Hepatocyte (in vitro differentiated cells): ENCODE measurements around the gene SNRPD3. TPM values are rescaled to one million over a fixed set of nuclear protein-coding genes. Genes with fewer than 3 reads are reported as not detected.

Source experiments
- DNase-seq: peaks from one replicate; pipeline ENCODE4 v3.0.0-alpha.2; 2016; ENCODE audit warnings: low spot score
- H2AFZ ChIP-seq: fragments of 200-600 bp; sonication (generic); 2 replicates; pipeline ENCODE4 v1.6.0; 2016; ENCODE audit warnings: antibody characterized with exemption, mild to moderate bottlenecking
- H3K27ac ChIP-seq: fragments of 200-600 bp; sonication (generic); 2 replicates; pipeline ENCODE4 v1.5.1; 2016; ENCODE audit warnings: mild to moderate bottlenecking
- H3K27me3 ChIP-seq: fragments of 200-600 bp; sonication (generic); 2 replicates; pipeline ENCODE4 v1.6.1; 2016
- H3K36me3 ChIP-seq: fragments of 200-600 bp; sonication (generic); replicated peaks from 2 replicates; pipeline ENCODE4 v1.5.1; 2016; ENCODE audit warnings: low read depth; ENCODE audit not compliant: insufficient read depth
- H3K4me1 ChIP-seq: fragments of 200-600 bp; sonication (generic); 2 replicates; pipeline ENCODE4 v1.5.1; 2016; ENCODE audit warnings: mild to moderate bottlenecking, moderate library complexity; ENCODE audit not compliant: insufficient read depth
- H3K4me2 ChIP-seq: fragments of 200-600 bp; sonication (generic); 2 replicates; pipeline ENCODE4 v1.6.0; 2016
- H3K4me3 ChIP-seq: fragments of 200-600 bp; sonication (generic); 2 replicates; pipeline ENCODE4 v1.5.1; 2016; ENCODE audit warnings: mild to moderate bottlenecking
- H3K79me2 ChIP-seq: fragments of 200-600 bp; sonication (generic); 2 replicates; pipeline ENCODE4 v1.6.0; 2017; ENCODE audit warnings: mild to moderate bottlenecking
- H3K9me2 ChIP-seq: fragments of 200-600 bp; sonication (generic); replicated peaks from 2 replicates; pipeline ENCODE4 v1.6.0; 2017; ENCODE audit warnings: mild to moderate bottlenecking; ENCODE audit not compliant: insufficient read depth
- H3K9me3 ChIP-seq: fragments of 200-600 bp; sonication (generic); 2 replicates; pipeline ENCODE4 v1.5.1; 2016; ENCODE audit warnings: low read depth, mild to moderate bottlenecking
- H4K20me1 ChIP-seq: fragments of 200-600 bp; sonication (generic); 2 replicates; pipeline ENCODE4 v1.6.0; 2016; ENCODE audit warnings: mild to moderate bottlenecking; ENCODE audit not compliant: insufficient read depth, poor library complexity, severe bottlenecking
- EZH2 ChIP-seq: fragments of 200-600 bp; sonication (generic); IDR thresholded peaks from 2 replicates; pipeline ENCODE4 v1.6.1; 2016; ENCODE audit warnings: antibody characterized with exemption, mild to moderate bottlenecking, borderline replicate concordance
- EZH2phosphoT487 ChIP-seq: fragments of 200-600 bp; sonication (generic); IDR thresholded peaks from one replicate; pipeline ENCODE4 v1.6.1; 2018; ENCODE audit warnings: antibody characterized with exemption, mild to moderate bottlenecking, low read depth, moderate library complexity; ENCODE audit not compliant: unreplicated experiment, severe bottlenecking
- WGBS: methylation state at CpG from one replicate; pipeline ENCODE4 v1.1.6; 2016; ENCODE audit warnings: low lambda C conversion rate; ENCODE audit errors: missing lambda C conversion rate; 5-methylcytosine and 5-hydroxymethylcytosine counted together
- polyA plus RNA-seq: library from polyadenylated mRNA; unstranded; fragments of >200 nt; fragmentation: Nextera tagmentation; extraction: Ambion mirVana; gene quantifications from 2 replicates; pipeline ENCODE4 v1.2.1, GENCODE V29; 2016
- total RNA-seq: library from RNA; depleted of rRNA; stranded (reverse); fragments of >200 nt; gene quantifications from 2 replicates; pipeline ENCODE4 v1.2.3, GENCODE V29; 2014
- TF ChIP-seq, protein P1 (sequence below): fragments of 200-600 bp; sonication (generic); IDR thresholded peaks from 2 replicates; pipeline ENCODE4 v1.5.1; 2016; ENCODE audit warnings: antibody characterized with exemption, mild to moderate bottlenecking; ENCODE audit not compliant: poor library complexity

SNRPD3 gene
- total and polyA plus RNA-seq, 2 experiments from 2014 or later: 122 to 185 TPM

DNA sequence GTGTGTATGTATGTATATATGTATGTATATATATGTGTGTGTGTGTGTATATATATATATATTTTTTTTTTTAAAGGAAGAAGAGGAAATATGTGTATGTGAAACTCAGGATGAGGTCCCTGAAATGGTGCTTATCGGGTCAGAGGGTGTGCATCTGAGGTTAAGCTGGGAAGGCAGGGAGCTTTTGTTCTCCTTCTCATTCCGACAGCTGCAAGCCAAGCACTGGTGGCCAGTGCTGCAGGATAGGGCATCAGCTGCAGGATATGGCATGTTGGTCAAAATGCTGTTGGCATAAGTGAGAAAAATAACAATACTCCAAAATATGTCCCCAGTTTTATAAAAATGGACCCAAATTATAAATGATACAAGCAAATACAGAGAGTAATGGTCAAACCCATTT lies 7.4 kb downstream of the SNRPD3 start:
- Histone ChIP-seq H3K27me3 (no peaks in the 10 kb centered on the region), H3K4me3 (no peak overlapping the region), H3K4me1 (peaks cover 12% of the 10 kb centered on the region), H2AFZ (no peak overlapping the region), H3K36me3 (no peaks in the 10 kb centered on the region), H3K9me3 (no peaks in the 10 kb centered on the region), H3K27ac (no peak overlapping the region), H4K20me1 (peaks cover 39% of the 10 kb centered on the region), H3K79me2 (peaks cover 97% of the 10 kb centered on the region), H3K4me2 (no peak overlapping the region), H3K9me2 (no peaks in the 10 kb centered on the region)
- DNase-seq: no peak
- 98% methylated on average over 2 of the region's 2 CpGs for WGBS
- TF ChIP-seq, protein P1, sequence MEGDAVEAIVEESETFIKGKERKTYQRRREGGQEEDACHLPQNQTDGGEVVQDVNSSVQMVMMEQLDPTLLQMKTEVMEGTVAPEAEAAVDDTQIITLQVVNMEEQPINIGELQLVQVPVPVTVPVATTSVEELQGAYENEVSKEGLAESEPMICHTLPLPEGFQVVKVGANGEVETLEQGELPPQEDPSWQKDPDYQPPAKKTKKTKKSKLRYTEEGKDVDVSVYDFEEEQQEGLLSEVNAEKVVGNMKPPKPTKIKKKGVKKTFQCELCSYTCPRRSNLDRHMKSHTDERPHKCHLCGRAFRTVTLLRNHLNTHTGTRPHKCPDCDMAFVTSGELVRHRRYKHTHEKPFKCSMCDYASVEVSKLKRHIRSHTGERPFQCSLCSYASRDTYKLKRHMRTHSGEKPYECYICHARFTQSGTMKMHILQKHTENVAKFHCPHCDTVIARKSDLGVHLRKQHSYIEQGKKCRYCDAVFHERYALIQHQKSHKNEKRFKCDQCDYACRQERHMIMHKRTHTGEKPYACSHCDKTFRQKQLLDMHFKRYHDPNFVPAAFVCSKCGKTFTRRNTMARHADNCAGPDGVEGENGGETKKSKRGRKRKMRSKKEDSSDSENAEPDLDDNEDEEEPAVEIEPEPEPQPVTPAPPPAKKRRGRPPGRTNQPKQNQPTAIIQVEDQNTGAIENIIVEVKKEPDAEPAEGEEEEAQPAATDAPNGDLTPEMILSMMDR: no peak
- TF ChIP-seq EZH2phosphoT487 (no peak), EZH2 (no peak)

DNA sequence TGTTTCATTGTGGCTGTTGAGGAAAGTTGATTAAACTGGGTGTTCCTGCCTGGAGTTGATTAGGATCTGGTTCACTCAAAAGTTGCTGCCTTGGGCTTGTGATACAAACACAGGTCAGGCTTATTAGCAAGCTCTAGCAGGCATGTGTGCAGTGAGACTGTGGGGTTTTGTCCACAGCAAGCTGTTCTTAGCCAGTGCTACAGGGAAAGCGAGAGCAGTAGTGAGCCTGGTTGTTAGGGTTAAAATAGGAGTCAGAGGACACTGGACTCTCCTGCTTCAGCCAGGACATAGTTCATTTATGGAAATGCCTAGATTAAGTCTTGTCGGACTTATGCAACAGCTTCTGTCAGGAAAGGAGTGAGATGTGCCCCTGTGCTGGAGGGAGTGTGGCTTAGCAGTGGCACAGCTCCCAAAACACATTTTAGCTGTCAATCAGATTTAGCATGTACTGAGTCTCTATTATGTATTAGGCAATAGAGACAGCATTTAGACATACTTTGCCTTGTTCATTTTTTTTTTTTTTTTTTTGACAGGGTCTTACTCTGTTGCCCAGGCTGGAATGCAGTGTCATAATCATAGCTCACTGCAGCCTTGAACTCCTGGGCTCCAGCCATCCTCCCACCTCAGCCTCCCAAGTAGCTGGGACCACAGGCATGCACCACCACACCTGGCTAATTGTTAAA lies 8.7 kb downstream of the SNRPD3 start:
- Histone ChIP-seq H3K79me2 (peaks cover 92% of the 10 kb centered on the region), H3K4me1 (peaks cover 12% of the 10 kb centered on the region), H2AFZ (no peak overlapping the region), H3K27ac (peak overlapping the region; percentile 72), H3K9me2 (no peaks in the 10 kb centered on the region), H4K20me1 (peaks cover 39% of the 10 kb centered on the region), H3K27me3 (no peaks in the 10 kb centered on the region), H3K4me2 (peak overlapping the region; percentile 37), H3K36me3 (no peaks in the 10 kb centered on the region), H3K4me3 (no peak overlapping the region), H3K9me3 (no peaks in the 10 kb centered on the region)
- 57% methylated on average over 2 of the region's 2 CpGs for WGBS
- TF ChIP-seq EZH2 (no peak), EZH2phosphoT487 (no peak)
- TF ChIP-seq, protein P1: no peak
- peak; percentile 36 for DNase-seq

DNA sequence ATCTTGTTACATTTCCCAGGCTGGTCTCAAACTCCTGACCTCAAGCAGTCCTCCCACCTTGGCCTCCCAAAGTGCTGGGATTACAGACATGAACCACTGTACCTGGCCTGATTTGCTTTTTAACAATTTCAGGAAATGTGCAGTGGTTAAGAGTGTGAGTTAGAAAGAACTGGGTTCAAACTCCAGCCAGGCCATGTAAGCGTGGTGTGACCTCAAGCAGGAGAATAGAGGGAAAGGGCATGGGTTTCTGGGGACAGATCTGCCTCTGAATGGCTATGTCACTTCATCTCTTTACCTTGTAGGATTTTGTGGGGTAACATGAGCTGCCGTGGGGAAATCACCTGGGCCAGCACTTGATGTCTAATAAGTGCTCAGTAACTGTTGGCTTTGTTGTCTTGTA lies 9.3 kb downstream of the SNRPD3 start:
- Histone ChIP-seq H3K36me3 (no peaks in the 10 kb centered on the region), H3K27ac (peak overlapping the region; percentile 46)

More for the DNA sequence above, 9.3 kb downstream of the SNRPD3 start:
- Histone ChIP-seq H3K9me3 (no peaks in the 10 kb centered on the region), H3K9me2 (no peaks in the 10 kb centered on the region), H3K4me3 (no peak overlapping the region), H3K27me3 (no peaks in the 10 kb centered on the region), H4K20me1 (peaks cover 39% of the 10 kb centered on the region), H3K79me2 (peaks cover 92% of the 10 kb centered on the region), H3K4me2 (peak overlapping the region; percentile 37), H2AFZ (no peak overlapping the region), H3K4me1 (peaks cover 12% of the 10 kb centered on the region)
- TF ChIP-seq, protein P1: no peak
- TF ChIP-seq EZH2phosphoT487 (no peak), EZH2 (no peak)
- 94% methylated on average over 2 of the region's 2 CpGs for WGBS
- no peak for DNase-seq
